Measurements from ENCODE around the gene CDH15.

CDH15 gene

GRCh38 chr16:89173174-89173921 lies 1.8 kb downstream of the CDH15 start:
- TF ChIP-seq CREB1 (IDR thresholded peaks at IDR 0.05; ENCODE audit: low read depth) (no peak), NFIC (IDR thresholded peaks at IDR 0.05) (no peak), REST (IDR thresholded peaks at IDR 0.05; ENCODE audit: low read depth) (no peak), EGR1 (IDR thresholded peaks at IDR 0.05) (no peak), FOXM1 (IDR thresholded peaks at IDR 0.05; ENCODE audit: borderline replicate concordance, low read depth) (no peak), USF1 (IDR thresholded peaks at IDR 0.05) (no peak), EP300 (IDR thresholded peaks at IDR 0.05; ENCODE audit: borderline replicate concordance) (no peak), RAD21 (IDR thresholded peaks at IDR 0.05; ENCODE audit: low read depth) (no peak), CEBPB (IDR thresholded peaks at IDR 0.05) (no peak), ZBTB7A (IDR thresholded peaks at IDR 0.05; ENCODE audit: low read depth) (no peak), YY1 (IDR thresholded peaks at IDR 0.05; ENCODE audit: low read depth) (no peak), TAF1 (IDR thresholded peaks at IDR 0.05; ENCODE audit: low read depth) (no peak), TCF12 (IDR thresholded peaks at IDR 0.05; ENCODE audit: low read depth) (no peak)
- TF ChIP-seq, protein P1, sequence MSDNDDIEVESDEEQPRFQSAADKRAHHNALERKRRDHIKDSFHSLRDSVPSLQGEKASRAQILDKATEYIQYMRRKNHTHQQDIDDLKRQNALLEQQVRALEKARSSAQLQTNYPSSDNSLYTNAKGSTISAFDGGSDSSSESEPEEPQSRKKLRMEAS (IDR thresholded peaks at IDR 0.05), result no peak

DNA sequence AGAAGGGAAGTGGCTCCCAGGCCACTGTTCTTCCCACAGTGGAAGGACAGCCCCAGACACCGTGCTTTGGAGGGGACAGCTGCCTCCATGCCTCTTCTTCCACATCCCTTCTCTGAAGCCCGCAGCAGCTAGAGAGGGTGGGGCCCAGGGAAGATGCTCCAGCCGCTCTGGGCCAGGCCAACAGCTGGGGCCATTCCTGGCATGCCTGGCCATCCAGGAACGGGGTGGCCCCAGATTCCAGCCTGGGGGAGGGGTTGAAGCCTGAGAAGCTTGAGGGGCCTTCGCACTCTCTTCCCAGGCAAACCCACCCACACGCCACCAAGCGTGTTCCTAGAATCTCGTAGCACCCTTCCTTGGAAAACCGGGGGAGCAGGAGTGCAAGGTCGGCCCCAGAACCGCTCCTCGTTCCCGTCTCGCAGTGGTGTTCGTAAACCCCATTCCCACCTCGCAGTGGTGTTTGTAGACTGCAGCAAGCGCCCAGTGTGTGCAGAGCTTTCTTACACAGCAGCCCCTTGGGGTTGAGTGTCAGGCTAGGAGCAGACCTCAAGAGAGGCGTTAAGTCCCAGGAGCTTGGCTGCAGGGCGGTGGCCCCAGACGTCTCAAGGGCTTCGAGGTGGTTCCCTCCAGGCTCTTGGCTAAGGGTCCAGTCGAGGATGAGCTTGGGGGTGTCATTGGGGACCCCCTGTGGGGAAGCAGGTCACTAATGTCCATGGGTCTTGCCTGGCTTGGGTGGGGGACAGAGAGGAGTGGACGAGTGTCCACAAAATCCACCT lies 2.7 kb downstream of the CDH15 start:
- TF ChIP-seq RAD21 (IDR thresholded peaks at IDR 0.05; ENCODE audit: low read depth) (no peak), TAF1 (IDR thresholded peaks at IDR 0.05; ENCODE audit: low read depth) (no peak), REST (IDR thresholded peaks at IDR 0.05; ENCODE audit: low read depth) (no peak), EP300 (IDR thresholded peaks at IDR 0.05; ENCODE audit: borderline replicate concordance) (no peak), TEAD4 (IDR thresholded peaks at IDR 0.05) (no peak), FOXM1 (IDR thresholded peaks at IDR 0.05; ENCODE audit: borderline replicate concordance, low read depth) (no peak), TCF12 (IDR thresholded peaks at IDR 0.05; ENCODE audit: low read depth) (no peak), EGR1 (IDR thresholded peaks at IDR 0.05) (no peak), CEBPB (IDR thresholded peaks at IDR 0.05) (no peak), USF1 (IDR thresholded peaks at IDR 0.05) (no peak)
- TF ChIP-seq, protein P1 (IDR thresholded peaks at IDR 0.05), result no peak

DNA sequence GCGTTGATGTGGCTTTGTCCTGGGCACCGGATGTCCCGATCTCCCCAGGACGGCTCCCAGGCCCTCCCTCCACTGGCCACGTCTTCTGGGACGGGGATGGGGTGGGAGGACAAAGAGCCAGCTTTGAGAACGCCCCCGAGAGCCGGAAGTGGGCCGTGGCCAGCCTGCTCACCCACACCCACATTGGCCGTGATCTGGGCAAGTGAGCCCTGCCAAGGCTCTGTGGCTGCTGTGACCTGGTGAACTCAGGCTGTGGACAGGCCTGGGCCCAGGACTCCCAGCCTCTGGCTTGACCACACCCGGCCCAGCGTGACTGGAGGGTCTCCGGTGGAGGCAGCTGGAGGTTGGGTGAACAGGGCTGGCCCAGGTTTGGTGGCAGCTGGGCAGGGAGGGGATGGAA lies 3.3 kb downstream of the CDH15 start:
- TF ChIP-seq TCF12 (IDR thresholded peaks at IDR 0.05; ENCODE audit: low read depth) (no peak), EGR1 (IDR thresholded peaks at IDR 0.05) (no peak), CEBPB (IDR thresholded peaks at IDR 0.05) (no peak), TEAD4 (IDR thresholded peaks at IDR 0.05) (no peak), FOXM1 (IDR thresholded peaks at IDR 0.05; ENCODE audit: borderline replicate concordance, low read depth) (no peak), REST (IDR thresholded peaks at IDR 0.05; ENCODE audit: low read depth) (no peak), EP300 (IDR thresholded peaks at IDR 0.05; ENCODE audit: borderline replicate concordance) (no peak), ZBTB7A (IDR thresholded peaks at IDR 0.05; ENCODE audit: low read depth) (no peak), CREB1 (IDR thresholded peaks at IDR 0.05; ENCODE audit: low read depth) (no peak), USF1 (IDR thresholded peaks at IDR 0.05) (no peak), NFIC (IDR thresholded peaks at IDR 0.05) (no peak), YY1 (IDR thresholded peaks at IDR 0.05; ENCODE audit: low read depth) (no peak), TAF1 (IDR thresholded peaks at IDR 0.05; ENCODE audit: low read depth) (no peak), RAD21 (IDR thresholded peaks at IDR 0.05; ENCODE audit: low read depth) (no peak)
- TF ChIP-seq, protein P1 (IDR thresholded peaks at IDR 0.05), result no peak
